HG02678 (cell line): ENCODE measurements around the gene ZNF778.
"Not testable (repeated sequence)": the region's sequence is repeated elsewhere in the genome, so short reads cannot be mapped to it uniquely, and the experiment has no call there.

Experiments used
- ATAC-seq: cut with Tn5 transposase; IDR thresholded peaks from one replicate; pipeline ENCODE4 v1.9.1; 2021; ENCODE audit warnings: mild to moderate bottlenecking, moderate library complexity; ENCODE audit not compliant: unreplicated experiment

The ZNF778 gene

GRCh38 chr16:89210904-89211515 is 6.5 kb upstream of the ZNF778 start:
- ATAC-seq, result no peak

- ATAC-seq, result no peak
Observed at GRCh38 chr16:89216315-89217137, 977 bp upstream of the ZNF778 start.

- no peak for ATAC-seq
Observed at GRCh38 chr16:89217138-89217387, 440 bp upstream of the ZNF778 start.

- no peak for ATAC-seq
Observed at GRCh38 chr16:89219365-89219764, 1.9 kb downstream of the ZNF778 start.

- no peak for ATAC-seq
Observed at GRCh38 chr16:89221604-89222003, 4.1 kb downstream of the ZNF778 start.

GRCh38 chr16:89222931-89223330 is 5.4 kb downstream of the ZNF778 start:
- ATAC-seq, result no peak

- ATAC-seq, result no peak
Observed at GRCh38 chr16:89224665-89225064, 7.2 kb downstream of the ZNF778 start.

GRCh38 chr16:89230255-89230654 is 12.8 kb downstream of the ZNF778 start:
- no peak for ATAC-seq

- ATAC-seq, result no peak
Observed at GRCh38 chr16:89232107-89232506, 14.6 kb downstream of the ZNF778 start.

GRCh38 chr16:89233678-89234490 is 16.4 kb downstream of the ZNF778 start:
- no peak for ATAC-seq

GRCh38 chr16:89237733-89238132 is 20.2 kb downstream of the ZNF778 start:
- ATAC-seq, result no peak

- peak; percentile 73 for ATAC-seq
Observed at GRCh38 chr16:89241187-89242007, 23.9 kb downstream of the ZNF778 start.

GRCh38 chr16:89242795-89243200 is 25.3 kb downstream of the ZNF778 start:
- no peak for ATAC-seq

- ATAC-seq, result no peak
Observed at GRCh38 chr16:89243664-89244063, 26.2 kb downstream of the ZNF778 start.

GRCh38 chr16:89244264-89244663 is 26.8 kb downstream of the ZNF778 start:
- ATAC-seq, result not testable (repeated sequence)

- ATAC-seq, result no peak
Observed at GRCh38 chr16:89244754-89245153, 27.3 kb downstream of the ZNF778 start.

GRCh38 chr16:89246383-89246902 is 28.9 kb downstream of the ZNF778 start:
- ATAC-seq, result no peak

- peak; percentile 79 for ATAC-seq
Observed at GRCh38 chr16:89246903-89247733, 29.6 kb downstream of the ZNF778 start.

GRCh38 chr16:89247734-89248075 is 30.2 kb downstream of the ZNF778 start:
- ATAC-seq, result not testable (repeated sequence)
